GM21360 (cell line): Measurements from ENCODE around the gene TNFAIP8L3.
"Not testable (repeated sequence)": the region's sequence is repeated elsewhere in the genome, so short reads cannot be mapped to it uniquely, and the experiment has no call there.

Experiments
- ATAC-seq: cut with Tn5 transposase; IDR thresholded peaks from one replicate; pipeline ENCODE4 v1.9.1; 2021; ENCODE audit warnings: mild to moderate bottlenecking, moderate library complexity; ENCODE audit not compliant: unreplicated experiment

Gene TNFAIP8L3

DNA sequence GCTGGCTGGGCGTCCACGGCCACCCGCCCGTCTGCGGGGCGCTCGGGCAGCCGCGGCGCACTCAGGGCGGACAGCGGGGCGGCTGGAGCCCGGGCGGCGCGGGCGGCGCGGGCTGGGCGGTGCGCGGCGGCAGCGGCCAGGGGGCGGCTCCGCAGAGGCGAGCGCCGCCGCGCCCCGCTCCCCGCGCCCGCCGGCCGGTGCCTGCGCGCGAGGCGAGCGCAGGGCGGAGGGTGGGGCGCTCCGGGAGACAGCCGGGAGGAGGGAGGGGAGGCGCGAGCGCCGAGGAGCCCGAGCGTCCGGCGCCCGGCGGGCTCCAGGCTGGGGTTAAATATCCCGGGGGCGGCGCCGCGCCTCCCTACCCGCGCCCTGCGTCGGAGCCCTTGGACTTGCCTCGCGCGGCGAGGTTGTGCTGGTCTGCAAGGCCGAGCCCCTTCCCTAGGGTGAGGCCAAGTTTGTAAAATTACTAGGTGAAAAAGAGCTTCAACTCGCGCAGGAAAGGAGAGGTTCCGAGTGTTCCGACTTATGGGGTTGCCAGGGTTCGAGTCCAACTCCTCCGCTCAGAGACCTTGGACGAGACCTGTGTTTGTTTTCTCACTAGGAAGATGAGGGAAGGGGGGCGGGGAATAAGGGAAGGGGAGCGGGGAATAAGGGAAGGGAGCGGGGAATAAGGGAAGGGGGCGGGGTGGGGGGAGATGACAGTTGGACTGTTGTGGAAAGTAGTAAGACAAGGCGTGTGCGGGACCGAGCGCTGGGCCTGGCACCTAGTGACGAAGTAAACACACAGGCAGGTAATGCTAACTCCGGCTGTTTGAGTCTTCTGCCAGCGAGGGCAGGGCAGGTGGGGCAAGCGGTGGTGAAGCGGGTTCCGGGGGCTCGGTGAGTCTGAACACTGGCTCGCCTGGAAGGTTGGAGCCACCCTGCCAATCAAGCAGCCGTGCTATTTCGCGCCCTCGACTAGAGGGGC lies at the start of gene TNFAIP8L3:
Gene TNFAIP8L3 (minus strand): TSS at position 301 of the 964 bp plus-strand sequence. CDS start 311 bp downstream, outside the sequence.
- no peak for ATAC-seq

DNA sequence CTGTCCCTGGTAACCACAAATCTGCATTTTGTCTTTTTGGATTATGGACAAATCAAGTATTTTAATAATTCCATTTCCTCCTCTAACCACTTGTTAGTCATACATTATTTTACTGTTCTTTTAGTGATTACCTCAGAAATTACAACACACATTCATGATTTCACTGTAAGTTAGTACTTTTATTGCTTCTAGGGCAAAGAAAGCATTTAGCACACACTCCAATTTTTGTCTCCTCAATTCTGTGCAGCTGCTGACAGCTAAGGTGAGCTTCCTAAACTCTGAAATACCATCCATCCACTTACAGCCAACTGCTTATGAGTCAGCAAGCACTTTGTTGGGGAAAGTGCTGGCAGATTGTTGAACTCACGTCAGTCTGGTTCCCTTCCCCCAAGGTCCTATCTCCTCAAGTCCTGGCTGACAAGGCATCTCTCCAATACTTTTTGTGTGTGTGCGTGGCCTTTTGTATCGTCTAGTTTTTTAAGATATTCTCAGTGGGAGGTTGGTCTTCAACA lies 49.4 kb upstream of the TNFAIP8L3 start:
- no peak for ATAC-seq

GRCh38 chr15:51140347-51140746 lies 45.6 kb upstream of the TNFAIP8L3 start:
- ATAC-seq = not testable (repeated sequence)

- ATAC-seq = no peak
These were observed 44.4 kb upstream of the TNFAIP8L3 start for GRCh38 chr15:51139091-51139490.

DNA sequence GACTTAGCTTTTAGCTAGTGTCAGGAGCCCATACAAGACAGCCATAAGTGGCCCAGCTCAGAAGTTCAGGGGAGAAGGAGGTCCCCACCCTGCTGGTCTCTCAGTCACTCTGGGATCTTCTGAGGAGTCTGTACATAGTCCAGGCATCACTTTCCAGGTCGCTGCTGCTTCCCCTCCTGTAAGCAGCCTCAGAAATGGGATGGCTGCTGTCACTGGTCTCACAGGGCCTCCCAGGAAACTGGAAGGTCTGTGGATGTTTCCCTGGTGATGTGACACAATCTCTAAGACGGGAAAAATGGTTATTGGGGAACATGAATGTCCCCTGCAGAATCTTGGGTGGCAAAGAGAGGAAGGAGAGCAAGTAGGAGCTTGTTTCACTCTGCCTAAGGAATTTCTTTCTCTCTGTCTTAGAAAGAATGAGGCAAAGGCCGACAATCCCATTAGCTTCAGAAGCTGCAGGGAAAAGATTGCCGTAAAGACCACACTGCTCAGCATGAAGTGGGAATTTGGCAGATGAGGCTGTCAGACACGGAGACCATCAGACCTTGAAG lies 43.2 kb upstream of the TNFAIP8L3 start:
- no peak for ATAC-seq

DNA sequence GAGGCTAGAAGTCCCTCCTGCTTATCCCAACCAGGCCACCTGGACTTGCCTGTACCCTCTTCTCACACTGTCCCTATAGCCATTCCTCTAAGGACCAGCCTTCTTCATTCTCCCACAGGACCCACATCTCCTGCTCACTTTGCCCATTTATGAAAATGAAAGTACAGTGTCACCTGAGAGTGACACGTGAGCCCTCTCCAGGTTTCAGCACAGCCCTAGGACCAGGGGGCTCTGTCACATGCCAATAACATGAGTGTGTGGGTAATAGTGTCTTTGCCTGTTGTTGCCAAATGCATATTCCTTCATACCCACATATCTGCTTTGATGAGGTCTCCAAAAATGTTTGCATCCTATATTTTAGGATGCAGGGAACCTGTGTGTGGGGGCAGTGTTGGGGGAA lies 42.3 kb upstream of the TNFAIP8L3 start:
- no peak for ATAC-seq

GRCh38 chr15:51135276-51135675 lies 40.6 kb upstream of the TNFAIP8L3 start:
- no peak for ATAC-seq

GRCh38 chr15:51134416-51135199 lies 39.9 kb upstream of the TNFAIP8L3 start:
- ATAC-seq = no peak

- no peak for ATAC-seq
These were observed 38.5 kb upstream of the TNFAIP8L3 start for GRCh38 chr15:51133140-51133765.

DNA sequence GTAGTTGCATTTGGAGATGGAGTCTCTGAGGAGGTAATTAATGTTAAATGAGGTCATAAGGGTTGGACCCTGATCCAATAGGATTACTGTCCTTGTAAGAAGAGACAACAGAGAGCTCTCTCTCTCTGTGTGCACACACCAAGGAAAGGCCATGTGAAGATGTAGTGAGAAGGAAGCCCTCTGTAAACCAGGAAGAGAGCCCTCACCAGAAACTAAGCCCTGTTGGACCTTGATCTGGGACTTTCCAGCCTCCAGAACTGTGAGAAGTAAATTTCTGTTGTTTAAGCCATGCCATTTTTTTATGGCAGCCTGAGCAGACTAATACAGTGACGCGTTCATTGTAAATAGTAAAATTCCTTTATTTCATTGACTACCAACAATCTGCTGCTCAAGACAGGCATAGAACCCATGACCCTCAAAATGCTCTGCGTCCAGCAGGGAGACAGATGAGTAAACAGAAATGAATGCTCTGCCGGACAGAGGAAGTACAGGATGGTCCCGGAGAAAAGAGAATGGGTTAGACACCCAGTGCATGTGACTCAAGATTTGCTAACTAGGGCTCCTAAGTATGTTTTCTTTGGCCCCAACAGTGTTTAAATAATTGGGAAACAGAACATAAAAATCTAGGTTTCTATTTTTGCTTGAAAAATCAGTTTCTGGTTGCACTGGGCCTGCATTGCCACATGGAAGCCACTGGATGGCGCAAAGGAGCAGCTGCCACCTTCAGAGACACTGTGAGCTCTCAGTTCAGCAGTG lies 37.9 kb upstream of the TNFAIP8L3 start:
- no peak for ATAC-seq

DNA sequence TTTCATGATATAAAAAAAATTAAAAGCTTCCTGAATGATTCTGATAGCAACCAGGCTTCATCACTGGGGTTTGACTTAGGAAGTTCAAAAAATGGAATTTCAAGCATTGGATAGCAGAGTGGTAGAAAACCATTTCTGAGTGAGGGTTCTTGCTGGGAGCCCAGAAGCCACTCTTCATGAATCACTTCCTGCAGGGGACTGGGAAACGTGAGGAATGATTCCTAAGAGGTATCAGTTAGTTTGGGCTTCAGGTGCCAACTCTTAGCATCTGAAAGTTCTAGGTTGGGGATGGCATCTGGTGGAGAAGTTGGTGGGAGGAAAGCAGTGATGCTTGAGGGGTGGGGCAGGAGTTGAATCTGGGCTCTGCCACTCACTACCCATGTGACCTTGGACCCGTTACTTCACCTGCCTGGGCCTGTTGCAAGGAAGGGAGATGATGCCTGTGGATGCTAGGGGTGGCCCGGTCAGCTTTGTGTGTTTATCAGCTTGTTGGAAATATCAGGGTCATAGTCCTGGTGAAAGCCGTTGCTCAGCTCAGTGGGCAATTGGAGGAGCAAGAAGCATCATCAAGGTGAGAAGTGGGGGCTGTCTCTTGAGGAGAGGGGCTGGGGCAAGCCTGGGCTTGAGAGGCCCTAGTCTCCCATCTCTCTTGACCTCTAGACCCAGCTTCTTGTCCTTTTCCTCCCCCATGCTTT lies 37.0 kb upstream of the TNFAIP8L3 start:
- no peak for ATAC-seq

- ATAC-seq = no peak
These were observed 35.6 kb upstream of the TNFAIP8L3 start for GRCh38 chr15:51130344-51130743.

- no peak for ATAC-seq
These were observed 35.0 kb upstream of the TNFAIP8L3 start for GRCh38 chr15:51129535-51130188.

DNA sequence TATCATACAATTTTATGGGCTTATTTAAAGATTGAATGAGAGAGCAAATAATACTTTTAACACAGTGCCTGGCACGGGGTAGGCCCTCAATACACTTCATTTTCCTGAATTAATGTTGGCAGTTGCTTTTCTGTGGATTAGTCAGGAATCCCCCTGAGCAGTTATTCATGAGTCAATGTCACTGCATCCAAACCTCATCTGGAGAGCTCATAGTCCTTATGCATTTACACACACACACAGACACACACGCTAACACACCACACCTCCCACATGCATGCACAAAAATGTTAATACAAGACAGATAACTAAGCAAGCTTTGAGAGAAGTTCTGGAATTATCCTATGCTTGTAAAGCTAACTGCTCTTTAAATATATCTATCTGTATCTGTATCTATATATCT lies 34.0 kb upstream of the TNFAIP8L3 start:
- ATAC-seq = no peak

- no peak for ATAC-seq
These were observed 32.1 kb upstream of the TNFAIP8L3 start for GRCh38 chr15:51126842-51127241.

- ATAC-seq = not testable (repeated sequence)
These were observed 28.3 kb upstream of the TNFAIP8L3 start for GRCh38 chr15:51123002-51123401.

DNA sequence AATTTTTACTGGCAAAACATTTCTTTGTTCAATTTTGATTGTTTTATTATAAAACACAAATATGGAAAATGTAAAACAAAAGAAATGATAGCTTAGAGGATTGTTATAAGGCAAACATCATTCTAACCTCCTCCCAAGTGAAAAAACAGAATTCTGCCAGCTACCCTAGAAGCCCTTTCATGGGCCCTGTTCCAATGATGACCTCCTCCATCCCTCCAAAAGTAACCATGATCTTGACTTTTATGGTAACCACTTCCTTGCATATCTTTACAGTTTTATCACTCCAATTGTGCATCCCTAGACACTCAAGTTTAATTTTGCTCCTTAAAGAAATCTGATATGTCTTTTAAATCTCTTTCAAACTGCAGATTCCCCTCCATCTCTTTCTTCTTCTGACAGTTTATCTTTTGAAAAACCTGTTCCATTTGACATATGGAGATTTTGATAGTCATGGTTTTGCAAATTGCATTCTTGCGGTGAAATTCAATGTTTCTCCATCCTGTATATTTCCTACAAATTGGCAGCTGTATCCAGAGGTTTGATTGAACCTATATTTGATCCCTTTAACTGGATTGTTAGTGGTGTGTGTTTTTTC lies 27.0 kb upstream of the TNFAIP8L3 start:
- no peak for ATAC-seq

GRCh38 chr15:51121118-51121517 lies 26.4 kb upstream of the TNFAIP8L3 start:
- ATAC-seq = no peak

DNA sequence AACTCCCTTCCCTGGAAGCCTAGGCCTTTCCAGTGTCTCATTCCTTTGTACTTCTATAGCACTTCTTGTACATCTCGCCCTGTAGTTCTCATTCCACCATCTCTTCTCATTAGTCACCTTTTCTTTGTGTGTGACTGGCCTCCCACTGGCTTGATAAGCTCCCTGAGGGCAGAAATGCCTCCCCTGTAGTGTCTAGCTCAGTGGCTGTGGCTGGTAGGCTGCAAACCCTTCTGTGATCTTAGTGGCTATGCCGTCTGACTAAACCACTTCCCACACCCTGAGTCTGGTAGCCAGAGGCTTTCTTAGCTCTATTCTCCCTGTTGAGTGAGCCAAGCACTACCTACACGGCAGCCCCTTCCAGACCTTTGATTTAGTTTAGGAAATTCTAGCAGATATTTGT lies 24.4 kb upstream of the TNFAIP8L3 start:
- no peak for ATAC-seq
